Mucosa of stomach (tissue), 1 donor: ENCODE measurements around the gene ELOVL2.

Experiments
- H3K27me3 ChIP-seq: one replicate; pipeline ENCODE4 v1.7.0; 2013; ENCODE audit warnings: mild to moderate bottlenecking, low read length; ENCODE audit not compliant: control insufficient read depth, insufficient read depth
- H3K36me3 ChIP-seq: one replicate; pipeline ENCODE4 v1.7.0; 2013; ENCODE audit warnings: low read length; ENCODE audit not compliant: control insufficient read depth, insufficient read depth
- H3K4me1 ChIP-seq: one replicate; pipeline ENCODE4 v1.7.0; 2013; ENCODE audit warnings: mild to moderate bottlenecking, low read length; ENCODE audit not compliant: control insufficient read depth, insufficient read depth
- H3K4me3 ChIP-seq: one replicate; pipeline ENCODE4 v1.7.0; 2013; ENCODE audit warnings: low read length
- H3K9ac ChIP-seq: one replicate; pipeline ENCODE4 v1.7.0; 2013; ENCODE audit warnings: mild to moderate bottlenecking, low read length, moderate library complexity
- H3K9me3 ChIP-seq: one replicate; pipeline ENCODE4 v1.7.0; 2013; ENCODE audit warnings: mild to moderate bottlenecking, low read length, moderate library complexity; ENCODE audit not compliant: control insufficient read depth
- donor health status: Pancreatic carcinoma.

The ELOVL2 gene

GRCh38 chr6:10962673-10963072 is 81.4 kb downstream of the ELOVL2 start:
- no peaks in the 10 kb centered on the region for H3K36me3 ChIP-seq
- H3K4me3 ChIP-seq = no peak overlapping the region
- H3K9me3 ChIP-seq = no peaks in the 10 kb centered on the region
- no peak overlapping the region for H3K9ac ChIP-seq
- H3K27me3 ChIP-seq = no peaks in the 10 kb centered on the region
- H3K4me1 ChIP-seq = no peaks in the 10 kb centered on the region

- Histone ChIP-seq H3K9me3 (no peaks in the 10 kb centered on the region), H3K4me3 (no peak overlapping the region), H3K36me3 (no peaks in the 10 kb centered on the region), H3K4me1 (no peaks in the 10 kb centered on the region), H3K9ac (no peak overlapping the region), H3K27me3 (no peaks in the 10 kb centered on the region)
These were observed 82.3 kb downstream of the ELOVL2 start for GRCh38 chr6:10961837-10962236.

GRCh38 chr6:10960171-10960570 is 83.9 kb downstream of the ELOVL2 start:
- Histone ChIP-seq H3K9ac (no peak overlapping the region), H3K27me3 (no peaks in the 10 kb centered on the region), H3K4me3 (no peak overlapping the region), H3K36me3 (no peaks in the 10 kb centered on the region), H3K4me1 (no peaks in the 10 kb centered on the region), H3K9me3 (no peaks in the 10 kb centered on the region)

GRCh38 chr6:10957414-10957886 is 86.7 kb downstream of the ELOVL2 start:
- no peaks in the 10 kb centered on the region for H3K9me3 ChIP-seq
- H3K4me1 ChIP-seq = no peaks in the 10 kb centered on the region
- H3K36me3 ChIP-seq = no peaks in the 10 kb centered on the region
- H3K27me3 ChIP-seq = no peaks in the 10 kb centered on the region
- H3K9ac ChIP-seq = no peak overlapping the region
- no peak overlapping the region for H3K4me3 ChIP-seq

- Histone ChIP-seq H3K27me3 (no peaks in the 10 kb centered on the region), H3K4me1 (no peaks in the 10 kb centered on the region), H3K9me3 (no peaks in the 10 kb centered on the region), H3K36me3 (no peaks in the 10 kb centered on the region), H3K9ac (no peak overlapping the region), H3K4me3 (no peak overlapping the region)
These were observed 87.3 kb downstream of the ELOVL2 start for GRCh38 chr6:10956776-10957175.

GRCh38 chr6:10954590-10955010 is 89.5 kb downstream of the ELOVL2 start:
- Histone ChIP-seq H3K9ac (no peak overlapping the region), H3K27me3 (no peaks in the 10 kb centered on the region), H3K9me3 (no peaks in the 10 kb centered on the region), H3K4me3 (no peak overlapping the region), H3K4me1 (no peaks in the 10 kb centered on the region), H3K36me3 (no peaks in the 10 kb centered on the region)

- H3K9ac ChIP-seq = no peak overlapping the region
- no peaks in the 10 kb centered on the region for H3K4me1 ChIP-seq
- no peaks in the 10 kb centered on the region for H3K27me3 ChIP-seq
- H3K4me3 ChIP-seq = no peak overlapping the region
- no peaks in the 10 kb centered on the region for H3K36me3 ChIP-seq
- H3K9me3 ChIP-seq = no peaks in the 10 kb centered on the region
These were observed 92.3 kb downstream of the ELOVL2 start for GRCh38 chr6:10951675-10952282.

- no peaks in the 10 kb centered on the region for H3K36me3 ChIP-seq
- no peak overlapping the region for H3K4me3 ChIP-seq
- no peaks in the 10 kb centered on the region for H3K27me3 ChIP-seq
- H3K4me1 ChIP-seq = no peaks in the 10 kb centered on the region
- H3K9me3 ChIP-seq = no peaks in the 10 kb centered on the region
- no peak overlapping the region for H3K9ac ChIP-seq
These were observed 94.3 kb downstream of the ELOVL2 start for GRCh38 chr6:10949579-10950490.

GRCh38 chr6:10947966-10948365 is 96.1 kb downstream of the ELOVL2 start:
- Histone ChIP-seq H3K9ac (no peak overlapping the region), H3K4me1 (no peaks in the 10 kb centered on the region), H3K9me3 (no peaks in the 10 kb centered on the region), H3K4me3 (no peak overlapping the region), H3K36me3 (no peaks in the 10 kb centered on the region), H3K27me3 (no peaks in the 10 kb centered on the region)

- H3K4me1 ChIP-seq = no peaks in the 10 kb centered on the region
- no peak overlapping the region for H3K4me3 ChIP-seq
These were observed 98.3 kb downstream of the ELOVL2 start for GRCh38 chr6:10945845-10946244.

GRCh38 chr6:10939840-10940239 is 104.3 kb downstream of the ELOVL2 start:
- Histone ChIP-seq H3K27me3 (no peaks in the 10 kb centered on the region), H3K9me3 (no peaks in the 10 kb centered on the region), H3K4me1 (no peaks in the 10 kb centered on the region), H3K4me3 (no peak overlapping the region), H3K9ac (no peak overlapping the region), H3K36me3 (no peaks in the 10 kb centered on the region)

More at GRCh38 chr6:10945845-10946244, 98.3 kb downstream of the ELOVL2 start:
- no peaks in the 10 kb centered on the region for H3K27me3 ChIP-seq
- H3K9ac ChIP-seq = no peak overlapping the region
- no peaks in the 10 kb centered on the region for H3K9me3 ChIP-seq
- no peaks in the 10 kb centered on the region for H3K36me3 ChIP-seq

GRCh38 chr6:10933126-10933525 is 111.0 kb downstream of the ELOVL2 start:
- Histone ChIP-seq H3K9me3 (no peaks in the 10 kb centered on the region), H3K36me3 (no peaks in the 10 kb centered on the region), H3K4me3 (no peak overlapping the region), H3K9ac (no peak overlapping the region), H3K4me1 (no peaks in the 10 kb centered on the region), H3K27me3 (no peaks in the 10 kb centered on the region)
